Bronchus fibroblast of lung (primary cell): ENCODE measurements around the gene ASPDH. TPM values are rescaled to one million over a fixed set of nuclear protein-coding genes. Genes with fewer than 3 reads are reported as not detected.

Source experiments
- total RNA-seq: library from RNA; depleted of rRNA; stranded (reverse); fragments of >200 nt; gene quantifications from 2 replicates; pipeline ENCODE4 v1.2.3, GENCODE V29; 2015

The ASPDH gene
- total RNA-seq = not detected in 2 replicates

DNA sequence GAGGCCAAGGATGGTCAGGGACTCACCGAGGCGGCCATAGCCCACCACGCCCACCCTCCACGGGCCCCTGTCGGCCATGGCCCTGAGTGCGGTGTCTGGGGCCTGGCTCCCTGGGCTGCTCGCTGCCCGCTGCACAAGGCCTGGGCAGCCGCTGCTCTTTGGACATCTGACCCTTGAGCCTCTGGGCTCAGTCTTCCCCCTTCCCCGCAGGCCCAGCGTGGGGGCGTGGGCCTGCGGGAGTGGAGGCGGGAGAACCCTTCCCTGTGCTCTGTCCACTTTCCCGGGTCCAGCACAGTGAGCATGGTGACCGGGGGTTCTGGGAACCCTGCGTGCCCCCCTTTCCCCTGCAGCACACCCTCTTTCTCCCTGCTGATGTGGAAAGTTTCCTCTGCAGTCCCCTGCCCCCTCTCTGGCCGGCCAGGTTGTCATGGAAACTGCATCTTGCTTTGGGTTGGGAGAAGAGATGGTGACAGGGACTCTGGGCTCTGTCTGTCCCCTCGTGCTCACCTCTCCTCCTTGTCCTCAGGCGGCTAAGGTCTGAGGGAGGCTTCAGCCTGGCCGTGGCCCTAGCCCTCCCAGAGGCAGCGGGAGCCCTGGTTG is at the start of gene ASPDH:
Gene ASPDH (minus strand): TSS at position 168 of the 600 bp plus-strand sequence. CDS start 90 bp downstream, at position 78.

DNA sequence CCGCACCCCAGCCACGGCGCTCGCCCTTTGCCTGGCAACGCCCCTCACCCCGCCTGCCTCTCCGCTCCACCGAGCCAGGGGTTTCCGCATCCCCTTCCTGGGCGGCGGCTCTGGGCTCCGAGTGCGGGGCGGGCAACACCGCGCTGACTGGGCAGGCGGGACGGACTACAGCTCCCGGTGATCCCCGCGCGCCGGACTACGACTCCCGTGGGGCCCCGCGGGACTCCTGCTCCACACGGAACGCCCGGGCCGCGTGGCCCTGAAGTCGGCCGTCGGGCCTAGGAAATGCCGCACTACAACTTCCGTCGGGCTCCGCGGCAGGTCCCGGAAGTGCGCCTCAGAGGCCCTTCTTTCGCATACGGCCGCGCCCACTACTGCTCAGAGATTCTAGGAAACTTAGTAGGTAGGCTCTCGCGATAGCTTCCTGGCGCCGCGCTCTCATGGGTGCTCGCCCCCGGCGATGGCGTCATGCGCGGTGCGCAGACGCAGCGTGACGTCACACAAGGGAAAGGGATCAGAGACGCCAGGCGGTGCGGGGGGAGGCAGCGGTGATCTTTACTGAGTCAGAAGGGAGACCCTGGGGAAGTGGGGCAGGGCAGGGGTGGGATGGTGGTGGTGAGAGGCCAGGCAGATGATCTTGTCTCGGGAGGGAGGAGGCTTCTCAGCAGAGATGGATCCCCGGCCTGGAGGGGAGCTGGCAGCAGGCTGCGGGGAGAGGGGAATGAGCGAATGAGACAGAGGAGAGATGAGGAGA is 2.5 kb downstream of the ASPDH start, which contains the start of gene JOSD2:
Gene JOSD2 (minus strand): TSS at position 123 of the 754 bp plus-strand sequence. CDS start 760 bp downstream, outside the sequence.

DNA sequence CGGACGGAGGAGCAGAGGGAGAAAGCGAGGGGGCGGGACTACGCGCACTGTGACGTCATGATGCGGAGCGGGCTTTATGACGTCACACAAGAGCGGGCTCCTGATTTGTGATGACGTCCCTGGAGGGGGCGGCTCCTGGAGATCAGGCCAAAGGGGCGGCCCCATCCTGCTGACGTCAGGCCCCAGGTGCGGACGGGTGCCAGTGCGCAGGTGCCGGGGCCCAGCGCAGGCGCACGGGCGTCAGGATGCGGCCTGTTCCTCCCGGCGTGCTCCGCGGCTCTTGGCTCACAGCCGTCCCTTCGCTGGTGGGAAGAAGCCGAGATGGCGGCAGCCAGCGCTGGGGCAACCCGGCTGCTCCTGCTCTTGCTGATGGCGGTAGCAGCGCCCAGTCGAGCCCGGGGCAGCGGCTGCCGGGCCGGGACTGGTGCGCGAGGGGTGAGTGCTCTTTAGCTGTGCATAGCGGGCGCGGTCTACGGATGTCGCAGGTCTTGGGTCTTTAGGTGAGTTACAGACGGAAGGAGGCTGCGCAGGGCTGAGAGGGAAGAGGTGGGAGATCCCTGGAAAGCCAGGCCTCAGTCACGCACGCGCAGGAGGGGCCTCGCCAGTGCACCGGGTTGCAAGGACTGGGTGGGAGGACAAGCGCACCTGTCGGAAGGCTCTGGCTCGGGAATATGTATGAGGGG is 37.3 kb downstream of the ASPDH start, which contains the start of the genes EMC10 and GARIN5A:
Gene EMC10 (plus strand): TSS at position 284 of the 683 bp plus-strand sequence. CDS start 38 bp downstream, at position 322.
Gene GARIN5A (minus strand): TSS at position 625 of the 683 bp plus-strand sequence. CDS start 460 bp downstream, at position 165.

Other genes with a start within 250 kb of the ASPDH start
- gene KCNC3, start 184.5 kb downstream of the ASPDH start, total RNA-seq = not detected in 2 replicates
- 0.45 TPM in 1 of 2 replicates, not detected in the other for gene NAPSA, start 148.3 kb downstream of the ASPDH start, total RNA-seq
- 56.9 and 61.0 TPM in 2 replicates for gene NR1H2, start 137.5 kb downstream of the ASPDH start, total RNA-seq
- 65.6 and 72.8 TPM in 2 replicates for gene POLD1, start 129.6 kb downstream of the ASPDH start, total RNA-seq
- not detected in 2 replicates for gene SPIB, start 95.0 kb downstream of the ASPDH start, total RNA-seq
- not detected in 2 replicates for gene MYBPC2, start 81.0 kb downstream of the ASPDH start, total RNA-seq
- 76.0 and 80.0 TPM in 2 replicates for gene EMC10, start 37.4 kb downstream of the ASPDH start, total RNA-seq
- 0.84 and 1.3 TPM in 2 replicates for gene GARIN5A, start 37.1 kb downstream of the ASPDH start, total RNA-seq
- gene JOSD2, start 2.7 kb downstream of the ASPDH start, total RNA-seq = 40.2 and 41.6 TPM in 2 replicates
- gene LRRC4B, start 54.5 kb upstream of the ASPDH start, total RNA-seq = under 0.01 TPM in 1 of 2 replicates, not detected in the other
- gene SYT3, start 126.0 kb upstream of the ASPDH start, total RNA-seq = 0.15 TPM in 1 of 2 replicates, not detected in the other
- gene C19orf81, start 135.5 kb upstream of the ASPDH start, total RNA-seq = not detected in 2 replicates
- 0.84 and 1.8 TPM in 2 replicates for gene SHANK1, start 205.9 kb upstream of the ASPDH start, total RNA-seq
- gene CLEC11A, start 209.5 kb upstream of the ASPDH start, total RNA-seq = 72.5 and 93.3 TPM in 2 replicates